HepG2 (cell line): Measurements from ENCODE around the gene FOXK2. TPM values are rescaled to one million over a fixed set of nuclear protein-coding genes. Genes with fewer than 3 reads are reported as not detected.

Source experiments
- ELF1 ChIP-seq: sonication (generic); formaldehyde crosslinking; IDR thresholded peaks from 2 replicates; pipeline ENCODE4 v1.4.0; 2020; ENCODE audit warnings: missing genetic modification reagents
- GABPB1 ChIP-seq: IDR thresholded peaks from 2 replicates; pipeline ENCODE4 v1.6.1; 2016; ENCODE audit warnings: mild to moderate bottlenecking, missing genetic modification reagents, moderate library complexity, missing compliant biosample characterization
- HMGXB4 ChIP-seq, 2 experiments: sonication (generic) in 1 of 2; formaldehyde crosslinking in 1 of 2; IDR thresholded peaks; 2 replicates each; pipeline versions ENCODE4 v1.4.0 to v1.6.1; 2018 to 2020; ENCODE audit warnings: missing genetic modification reagents in 2 of 2, borderline replicate concordance in 1 of 2, low read depth in 1 of 2, mild to moderate bottlenecking in 1 of 2, missing biosample characterization in 1 of 2
- KIAA2018 ChIP-seq: sonication (generic); formaldehyde crosslinking; IDR thresholded peaks from 2 replicates; pipeline ENCODE4 v1.5.0; 2020; ENCODE audit warnings: mild to moderate bottlenecking, missing genetic modification reagents, borderline replicate concordance
- KLF12 ChIP-seq: sonication (generic); formaldehyde crosslinking; IDR thresholded peaks from 2 replicates; pipeline ENCODE4 v1.4.0; 2020; ENCODE audit warnings: missing genetic modification reagents, borderline replicate concordance
- MAZ ChIP-seq, 2 experiments: sonication (generic) in 1 of 2; formaldehyde crosslinking in 1 of 2; IDR thresholded peaks; 2 replicates each; pipeline versions ENCODE4 v1.5.0 to v1.6.1; 2012 to 2020; ENCODE audit warnings: low read depth in 2 of 2, mild to moderate bottlenecking in 2 of 2, borderline replicate concordance in 1 of 2, improper control_type of control experiment in 1 of 2, low read length in 1 of 2, missing genetic modification reagents in 1 of 2, moderate library complexity in 1 of 2
- MEIS1 ChIP-seq: sonication (generic); formaldehyde crosslinking; IDR thresholded peaks from 2 replicates; pipeline ENCODE4 v1.9.0; 2021; ENCODE audit warnings: mild to moderate bottlenecking, missing genetic modification reagents, moderate library complexity, borderline replicate concordance
- RCOR2 ChIP-seq: IDR thresholded peaks from 2 replicates; pipeline ENCODE4 v1.6.1; 2016; ENCODE audit warnings: missing biosample characterization, missing genetic modification reagents
- RFXAP ChIP-seq: sonication (generic); formaldehyde crosslinking; IDR thresholded peaks from 2 replicates; pipeline ENCODE4 v1.4.0; 2020; ENCODE audit warnings: missing genetic modification reagents, borderline replicate concordance
- STAT6 ChIP-seq: sonication (generic); formaldehyde crosslinking; IDR thresholded peaks from 2 replicates; pipeline ENCODE4 v1.4.0; 2020; ENCODE audit warnings: missing genetic modification reagents, mild to moderate bottlenecking, borderline replicate concordance
- TBX3 ChIP-seq: fragments of 450-650 bp; IDR thresholded peaks from 2 replicates; pipeline ENCODE4 v1.6.1; 2017; ENCODE audit warnings: antibody characterized with exemption, mild to moderate bottlenecking, inconsistent platforms, borderline replicate concordance
- TRIM22 ChIP-seq: fragments of 450-650 bp; IDR thresholded peaks from 2 replicates; pipeline ENCODE4 v1.6.1; 2017
- polyA plus RNA-seq, 8 experiments: library from polyadenylated mRNA; depleted of rRNA in 3 of 8; stranded (reverse) in 7 of 8; unstranded in 1 of 8; fragments of >200 nt; fragmentation: Illumina TruSeq in 4 of 8; extraction: Trizol in 4 of 8; gene quantifications; 2 replicates each; pipeline versions ENCODE4 v1.2.1 to v1.2.3, GENCODE V29; 2011 to 2016; ENCODE audit warnings: low read depth in 4 of 8, missing spikeins in 1 of 8, mixed read lengths in 1 of 8; ENCODE audit not compliant: insufficient read depth in 1 of 8
- total RNA-seq, 5 experiments: library from RNA; depleted of rRNA; stranded (reverse); fragments of >200 nt; fragmentation: Illumina TruSeq; extraction: Trizol; gene quantifications; 2 replicates each; pipeline ENCODE4 v1.2.3, GENCODE V29; 2016; ENCODE audit warnings: low read depth in 1 of 5

The FOXK2 gene
- total and polyA plus RNA-seq, 2 of the 13 experiments (the other 11 are each of a cell fraction or from before 2014, with no cell fraction given): 67.1 to 67.2 TPM

GRCh38 chr17:82648165-82648668 lies 128.7 kb downstream of the FOXK2 start, which contains the start of gene WDR45B (continued):
- TF ChIP-seq KIAA2018 (CRISPR knock-in tag) (no peak), STAT6 (CRISPR knock-in tag) (no peak), RCOR2 (CRISPR knock-in tag) (no peak), HMGXB4 (CRISPR knock-in tag; IDR thresholded peaks at IDR 0.05; ENCODE audit: borderline replicate concordance in 1 of 2, low read depth in 1 of 2) (peak; percentile 92 to 95), MAZ (IDR thresholded peaks at IDR 0.05; ENCODE audit: borderline replicate concordance, low read depth, low read length) (no peak), MAZ (CRISPR knock-in tag; IDR thresholded peaks at IDR 0.05; ENCODE audit: low read depth) (peak; percentile 94), ELF1 (CRISPR knock-in tag) (peak; percentile 87), TRIM22 (no peak), RFXAP (no peak), TBX3 (0 out of 2 replicates have a peak, but pooled peaks have one; percentile 19), KLF12 (CRISPR knock-in tag) (peak; percentile 54; the same call in 1 of the 2 replicates), GABPB1 (CRISPR knock-in tag) (peak; percentile 96), MEIS1 (CRISPR knock-in tag) (peak; percentile 64; the same call in 1 of the 2 replicates)
